GM18520 (cell line): Measurements from ENCODE around the gene RPS24.

Experiments
- ATAC-seq: cut with Tn5 transposase; IDR thresholded peaks from one replicate; pipeline ENCODE4 v1.9.1; 2021; ENCODE audit not compliant: unreplicated experiment

RPS24 gene

GRCh38 chr10:78025685-78026364 is 7.8 kb upstream of the RPS24 start:
- ATAC-seq: no peak

GRCh38 chr10:78028438-78029268 is 5.0 kb upstream of the RPS24 start:
- no peak for ATAC-seq

GRCh38 chr10:78029269-78030226 is 4.1 kb upstream of the RPS24 start, which contains the start of gene POLR3A:
POLR3A (minus strand) TSS chr10:78029515; CDS start chr10:78029407, 108 bp downstream.
- peak; percentile 55 for ATAC-seq

DNA sequence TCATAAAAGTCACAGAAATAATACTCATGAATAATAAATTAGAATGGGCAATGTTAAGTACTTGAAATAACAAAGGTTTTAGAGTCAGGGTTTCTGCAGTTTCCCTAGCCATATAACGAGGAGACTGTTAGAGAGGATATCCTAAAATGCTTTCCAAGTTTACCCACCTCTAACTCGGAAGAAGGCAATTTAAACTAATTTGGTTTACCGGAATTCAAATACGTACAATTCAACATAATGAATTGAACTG is 351 bp upstream of the RPS24 start:
- no peak for ATAC-seq

- no peak for ATAC-seq
Observed at GRCh38 chr10:78035025-78035424, 1.4 kb downstream of the RPS24 start.

DNA sequence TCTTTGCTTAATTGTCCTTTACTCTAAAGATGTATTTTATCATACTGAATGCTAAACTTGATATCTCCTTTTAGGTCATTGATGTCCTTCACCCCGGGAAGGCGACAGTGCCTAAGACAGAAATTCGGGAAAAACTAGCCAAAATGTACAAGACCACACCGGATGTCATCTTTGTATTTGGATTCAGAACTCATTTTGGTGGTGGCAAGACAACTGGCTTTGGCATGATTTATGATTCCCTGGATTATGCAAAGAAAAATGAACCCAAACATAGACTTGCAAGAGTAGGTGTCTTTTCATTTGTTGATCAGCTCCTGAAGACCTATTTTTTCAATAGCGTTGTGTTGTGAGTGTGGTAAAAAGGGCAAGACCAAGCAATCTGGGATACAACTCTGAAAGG is 1.8 kb downstream of the RPS24 start:
- ATAC-seq: no peak

- no peak for ATAC-seq
Observed at GRCh38 chr10:78035933-78036583, 2.4 kb downstream of the RPS24 start.

DNA sequence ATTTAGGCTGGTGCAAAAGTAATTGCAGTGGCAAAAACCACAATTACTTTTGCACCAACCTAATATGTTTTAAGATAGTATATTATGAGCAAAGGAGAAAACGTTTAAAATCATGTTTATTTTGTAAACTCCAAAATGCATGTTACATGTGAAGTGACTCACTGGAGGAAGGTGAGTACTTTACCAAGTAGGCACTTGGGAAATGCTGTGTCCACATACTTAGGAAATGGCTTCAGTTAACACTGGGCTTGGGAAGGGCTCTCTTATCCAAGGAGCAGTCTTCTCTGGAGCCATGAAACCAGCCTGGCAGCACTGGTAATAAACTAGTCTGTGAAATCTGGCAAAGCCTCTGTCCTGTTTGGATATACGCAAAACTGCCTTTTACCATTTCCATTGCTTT is 4.4 kb downstream of the RPS24 start:
- no peak for ATAC-seq

- no peak for ATAC-seq
Observed at GRCh38 chr10:78038791-78039547, 5.3 kb downstream of the RPS24 start.

- no peak for ATAC-seq
Observed at GRCh38 chr10:78039743-78040142, 6.1 kb downstream of the RPS24 start.

DNA sequence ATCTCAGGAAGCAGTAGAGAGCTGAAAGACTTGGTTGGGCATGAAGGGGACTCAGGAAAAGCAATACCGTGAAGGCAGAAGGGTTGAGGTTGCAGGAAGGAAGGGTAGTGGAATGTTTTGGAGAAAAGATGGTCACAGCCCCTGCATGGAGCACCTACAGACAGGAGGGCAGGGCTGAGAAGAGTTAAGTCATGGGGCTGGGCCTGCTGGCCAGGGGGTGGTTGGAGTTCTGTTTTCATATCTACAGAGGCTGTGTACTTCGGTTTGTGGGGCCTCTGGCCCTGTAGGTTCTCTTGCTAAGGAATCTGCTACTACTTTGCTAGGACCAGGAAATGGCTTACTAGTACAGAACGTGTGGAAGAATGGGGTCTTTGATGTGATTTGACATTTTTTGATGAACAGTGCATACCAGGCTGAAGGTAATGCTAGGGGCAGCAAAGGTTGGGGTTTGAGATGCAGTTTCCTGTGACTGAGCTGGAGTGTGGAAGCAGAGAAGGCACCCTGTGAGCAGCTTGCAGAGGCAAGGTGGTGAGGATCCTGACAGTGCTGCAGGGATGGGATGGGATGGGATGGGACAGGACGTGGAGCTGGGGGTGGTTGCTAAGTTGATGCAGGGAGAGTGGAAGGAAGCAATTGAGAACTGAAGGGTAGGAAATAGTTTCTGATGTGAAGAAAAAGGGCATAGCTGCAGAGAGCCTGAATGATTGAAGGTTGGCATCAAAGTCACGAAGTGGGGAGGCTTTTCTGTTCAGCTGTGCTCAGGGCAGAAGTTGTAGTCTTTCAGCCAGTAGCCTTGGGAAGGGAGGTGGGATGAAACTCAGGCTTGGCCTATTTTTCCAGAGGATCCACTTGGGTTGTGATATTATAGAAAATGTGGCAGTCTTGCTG is 7.8 kb downstream of the RPS24 start:
- ATAC-seq: no peak

DNA sequence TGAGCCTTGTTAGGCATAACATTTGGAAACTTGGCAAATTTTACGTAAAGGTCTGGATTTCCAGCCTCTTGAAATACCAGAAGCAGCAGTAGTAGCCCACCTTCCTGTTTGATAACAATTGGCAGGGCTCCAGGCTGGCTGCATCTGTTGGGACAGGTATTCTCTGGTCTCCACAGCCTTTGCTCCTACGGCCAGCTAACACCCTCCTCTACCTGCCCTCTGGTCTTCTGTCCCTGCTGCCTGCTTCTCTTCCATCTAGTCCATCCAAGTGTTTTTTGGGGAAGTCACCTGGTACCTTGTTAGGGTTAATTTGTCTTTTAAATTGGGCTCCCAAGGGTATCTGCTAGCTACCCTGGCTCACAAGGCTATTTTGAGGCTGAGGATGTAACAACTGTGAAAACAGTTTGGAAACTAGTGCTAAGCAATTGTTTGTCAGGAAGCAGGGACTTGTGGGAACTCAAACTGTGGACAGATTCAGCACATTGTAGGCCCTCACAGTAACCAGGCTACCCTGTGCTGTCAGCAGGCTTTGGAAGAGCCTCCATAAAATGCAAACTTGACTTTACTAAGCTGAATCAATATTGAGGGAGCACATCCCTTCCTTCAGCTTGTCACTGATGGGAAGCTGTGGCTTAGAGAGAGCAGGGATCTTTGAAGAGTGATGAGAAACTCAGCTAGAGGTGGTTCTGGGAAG is 8.5 kb downstream of the RPS24 start:
- ATAC-seq: no peak

GRCh38 chr10:78042752-78043104 is 9.1 kb downstream of the RPS24 start:
- no peak for ATAC-seq

GRCh38 chr10:78044179-78044578 is 10.5 kb downstream of the RPS24 start:
- ATAC-seq: no peak

- no peak for ATAC-seq
Observed at GRCh38 chr10:78044699-78045098, 11.0 kb downstream of the RPS24 start.

- ATAC-seq: peak; percentile 45
Observed at GRCh38 chr10:78045237-78045636, 11.6 kb downstream of the RPS24 start.

GRCh38 chr10:78045856-78046255 is 12.2 kb downstream of the RPS24 start:
- ATAC-seq: no peak

DNA sequence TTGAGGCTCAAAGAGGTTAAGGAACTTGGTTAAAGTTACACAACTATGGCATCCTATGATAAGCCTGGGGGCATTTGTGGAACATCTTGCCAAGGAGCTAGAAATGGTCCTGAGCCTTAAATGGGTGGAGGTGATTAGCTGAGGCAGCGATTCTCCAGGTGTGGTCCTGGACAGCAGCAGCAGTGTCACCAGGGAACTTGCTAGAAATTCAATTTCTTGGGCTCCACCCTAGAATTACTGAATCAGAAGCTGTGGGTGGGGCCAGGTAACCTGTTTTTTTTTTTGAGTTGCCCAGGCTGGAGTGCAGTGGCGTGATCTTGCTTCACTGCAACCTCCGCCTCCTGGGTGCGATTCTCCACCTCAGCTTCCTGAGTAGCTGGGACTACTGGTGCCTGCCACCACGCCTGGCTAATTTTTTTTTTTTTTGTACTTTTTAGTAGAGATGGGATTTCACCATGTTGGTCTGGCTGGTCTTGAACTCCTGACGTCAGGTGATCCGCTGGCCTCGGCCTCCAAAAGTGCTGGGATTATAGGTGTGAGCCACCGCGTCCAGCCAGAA is 13.1 kb downstream of the RPS24 start:
- ATAC-seq: no peak
